DOHH2 (cell line): ENCODE measurements around the gene ATP8B2.

ENCODE experiments used
- CTCF ChIP-seq: fragments of 200-600 bp; sonication (generic); IDR thresholded peaks from one replicate; pipeline ENCODE4 v1.5.1; 2014; ENCODE audit warnings: antibody characterized with exemption, mild to moderate bottlenecking, low read depth, low read length; ENCODE audit not compliant: poor library complexity, severe bottlenecking
- EZH2phosphoT487 ChIP-seq: fragments of 200-600 bp; sonication (generic); IDR thresholded peaks from 2 replicates; pipeline ENCODE4 v1.6.1; 2017; ENCODE audit warnings: borderline replicate concordance, mild to moderate bottlenecking, antibody characterized with exemption, low read length, moderate library complexity, mixed read lengths

GRCh38 chr1:154276797-154277196 lies 48.5 kb upstream of the ATP8B2 start:
- TF ChIP-seq CTCF (peak; percentile 43), EZH2phosphoT487 (no peak)
